HepG2 (cell line): ENCODE results near the gene NPVF. TPM values are rescaled to one million over a fixed set of nuclear protein-coding genes. Genes with fewer than 3 reads are reported as not detected.
A peak's percentile ranks its signal among the peaks of the same experiment; 100 is the strongest.

Experiments
- AHR ChIP-seq: IDR thresholded peaks from 2 replicates; pipeline ENCODE4 v1.6.1; 2018; ENCODE audit warnings: missing genetic modification reagents, missing compliant biosample characterization
- ARID5B ChIP-seq: IDR thresholded peaks from 2 replicates; pipeline ENCODE4 v1.4.0; 2020; ENCODE audit warnings: mild to moderate bottlenecking, missing genetic modification reagents
- CBX2 ChIP-seq, 2 experiments: fragments of 200-600 bp in 1 of 2; sonication (generic); formaldehyde crosslinking in 1 of 2; IDR thresholded peaks; 2 replicates each; pipeline versions ENCODE4 v1.7.0 to v1.8.1; 2018 to 2022; ENCODE audit warnings: low read depth in 2 of 2, low read length in 1 of 2, mild to moderate bottlenecking in 1 of 2, missing genetic modification reagents in 1 of 2
- DBP ChIP-seq: sonication (generic); formaldehyde crosslinking; IDR thresholded peaks from 2 replicates; pipeline ENCODE4 v1.4.0; 2020; ENCODE audit warnings: missing genetic modification reagents; ENCODE audit errors: not compliant biosample characterization
- EP300 ChIP-seq, 3 experiments: sonication (generic) in 1 of 3; formaldehyde crosslinking in 1 of 3; IDR thresholded peaks; 2 replicates each; pipeline versions ENCODE4 v1.5.1 to v1.6.1; 2011 to 2020; ENCODE audit warnings: low read depth in 2 of 3, low read length in 2 of 3, borderline replicate concordance in 1 of 3, improper control_type of control experiment in 1 of 3, mild to moderate bottlenecking in 1 of 3, missing genetic modification reagents in 1 of 3, moderate library complexity in 1 of 3
- FOXP4 ChIP-seq: sonication (generic); formaldehyde crosslinking; IDR thresholded peaks from 2 replicates; pipeline ENCODE4 v1.4.0; 2020; ENCODE audit warnings: missing genetic modification reagents
- HNF1A ChIP-seq, 2 experiments: sonication (generic) in 1 of 2; formaldehyde crosslinking in 1 of 2; IDR thresholded peaks; 2 replicates each; pipeline versions ENCODE4 v1.4.0 to v1.6.1; 2016 to 2020; ENCODE audit warnings: borderline replicate concordance in 1 of 2, low read depth in 1 of 2, mild to moderate bottlenecking in 1 of 2, missing genetic modification reagents in 1 of 2
- NCOA5 ChIP-seq: sonication (generic); formaldehyde crosslinking; IDR thresholded peaks from 2 replicates; pipeline ENCODE4 v1.4.0; 2020; ENCODE audit warnings: missing genetic modification reagents
- RBM39 ChIP-seq: fragments of 200-400 bp; formaldehyde crosslinking; IDR thresholded peaks from one replicate; pipeline ENCODE4 v1.6.1; 2018; ENCODE audit warnings: antibody characterized with exemption, mild to moderate bottlenecking, low read depth, low read length; ENCODE audit not compliant: poor library complexity, severe bottlenecking
- SOX6 ChIP-seq, 2 experiments: fragments of 450-650 bp in 1 of 2; sonication (generic) in 1 of 2; formaldehyde crosslinking in 1 of 2; IDR thresholded peaks; 2 replicates each; pipeline versions ENCODE4 v1.4.0 to v1.6.1; 2017 to 2020; ENCODE audit warnings: antibody characterized with exemption in 1 of 2, mild to moderate bottlenecking in 1 of 2, missing genetic modification reagents in 1 of 2
- TAF15 ChIP-seq: fragments of 200-400 bp; formaldehyde crosslinking; IDR thresholded peaks from one replicate; pipeline ENCODE4 v1.6.1; 2018; ENCODE audit warnings: mild to moderate bottlenecking, low read depth, low read length; ENCODE audit not compliant: poor library complexity, severe bottlenecking
- ZNF17 ChIP-seq: sonication (generic); formaldehyde crosslinking; IDR thresholded peaks from 2 replicates; pipeline ENCODE4 v1.5.0; 2020; ENCODE audit warnings: mild to moderate bottlenecking, missing genetic modification reagents
- ZNF333 ChIP-seq: sonication (generic); formaldehyde crosslinking; IDR thresholded peaks from 2 replicates; pipeline ENCODE4 v1.4.0; 2020; ENCODE audit warnings: mild to moderate bottlenecking, missing genetic modification reagents, borderline replicate concordance
- ZNF567 ChIP-seq: sonication (generic); formaldehyde crosslinking; IDR thresholded peaks from 2 replicates; pipeline ENCODE4 v1.8.1; 2023; ENCODE audit warnings: mild to moderate bottlenecking, missing genetic modification reagents, borderline replicate concordance
- polyA plus RNA-seq, 8 experiments: library from polyadenylated mRNA; depleted of rRNA in 3 of 8; stranded (reverse) in 7 of 8; unstranded in 1 of 8; fragments of >200 nt; fragmentation: Illumina TruSeq in 4 of 8; extraction: Trizol in 4 of 8; gene quantifications; 2 replicates each; pipeline versions ENCODE4 v1.2.1 to v1.2.3, GENCODE V29; 2011 to 2016; ENCODE audit warnings: low read depth in 4 of 8, missing spikeins in 1 of 8, mixed read lengths in 1 of 8; ENCODE audit not compliant: insufficient read depth in 1 of 8
- total RNA-seq, 5 experiments: library from RNA; depleted of rRNA; stranded (reverse); fragments of >200 nt; fragmentation: Illumina TruSeq; extraction: Trizol; gene quantifications; 2 replicates each; pipeline ENCODE4 v1.2.3, GENCODE V29; 2016; ENCODE audit warnings: low read depth in 1 of 5

The NPVF gene
- total and polyA plus RNA-seq, 2 of the 13 experiments (the other 11 are each of a cell fraction or from before 2014, with no cell fraction given): not detected

- TF ChIP-seq EP300 (IDR thresholded peaks at IDR 0.05; ENCODE audit: low read depth in 2 of 2, low read length in 2 of 2): no peak
- TF ChIP-seq EP300 (CRISPR knock-in tag; IDR thresholded peaks at IDR 0.05; ENCODE audit: borderline replicate concordance): no peak
- no peak for TF ChIP-seq CBX2 (IDR thresholded peaks at IDR 0.05; ENCODE audit: low read depth, low read length)
- 0 out of 2 replicates have a peak, but pooled peaks have one; percentile 20 for TF ChIP-seq CBX2 (CRISPR knock-in tag; IDR thresholded peaks at IDR 0.05; ENCODE audit: low read depth)
- no peak for TF ChIP-seq NCOA5 (CRISPR knock-in tag)
- no peak for TF ChIP-seq SOX6 (IDR thresholded peaks at IDR 0.05)
- no peak for TF ChIP-seq SOX6 (CRISPR knock-in tag; IDR thresholded peaks at IDR 0.05)
- 0 out of 2 replicates have a peak, but pooled peaks have one; percentile 42 for TF ChIP-seq ZNF333 (CRISPR knock-in tag)
- TF ChIP-seq HNF1A (IDR thresholded peaks at IDR 0.05; ENCODE audit: low read depth): no peak
- no peak for TF ChIP-seq HNF1A (CRISPR knock-in tag; IDR thresholded peaks at IDR 0.05; ENCODE audit: borderline replicate concordance)
- TF ChIP-seq TAF15: no peak
- no peak for TF ChIP-seq ZNF17
- TF ChIP-seq DBP (CRISPR knock-in tag): no peak
- TF ChIP-seq AHR (CRISPR knock-in tag): no peak
- TF ChIP-seq FOXP4 (CRISPR knock-in tag): 0 out of 2 replicates have a peak, but pooled peaks have one; percentile 13
- TF ChIP-seq RBM39: no peak
- TF ChIP-seq ZNF567 (CRISPR knock-in tag): no peak
- 0 out of 2 replicates have a peak, but pooled peaks have one; percentile 9 for TF ChIP-seq ARID5B (CRISPR knock-in tag)
Observed at GRCh38 chr7:25179771-25180591, 48.3 kb downstream of the NPVF start (continued).
